ENCODE results near the gene FARSA. TPM values are rescaled to one million over a fixed set of nuclear protein-coding genes. Genes with fewer than 3 reads are reported as not detected.

Gene FARSA
- total RNA-seq, 2 donors from 2014 or later: 54.8 to 65.0 TPM

GRCh38 chr19:12940897-12941296, 7.4 kb upstream of the FARSA start:
- intact Hi-C loops (cut with DNase I): no loop called here
- no peak for TF ChIP-seq POLR2A (IDR thresholded peaks at IDR 0.05)
- TF ChIP-seq POLR2AphosphoS5 (IDR thresholded peaks at IDR 0.05): no peak
- TF ChIP-seq, protein P1, sequence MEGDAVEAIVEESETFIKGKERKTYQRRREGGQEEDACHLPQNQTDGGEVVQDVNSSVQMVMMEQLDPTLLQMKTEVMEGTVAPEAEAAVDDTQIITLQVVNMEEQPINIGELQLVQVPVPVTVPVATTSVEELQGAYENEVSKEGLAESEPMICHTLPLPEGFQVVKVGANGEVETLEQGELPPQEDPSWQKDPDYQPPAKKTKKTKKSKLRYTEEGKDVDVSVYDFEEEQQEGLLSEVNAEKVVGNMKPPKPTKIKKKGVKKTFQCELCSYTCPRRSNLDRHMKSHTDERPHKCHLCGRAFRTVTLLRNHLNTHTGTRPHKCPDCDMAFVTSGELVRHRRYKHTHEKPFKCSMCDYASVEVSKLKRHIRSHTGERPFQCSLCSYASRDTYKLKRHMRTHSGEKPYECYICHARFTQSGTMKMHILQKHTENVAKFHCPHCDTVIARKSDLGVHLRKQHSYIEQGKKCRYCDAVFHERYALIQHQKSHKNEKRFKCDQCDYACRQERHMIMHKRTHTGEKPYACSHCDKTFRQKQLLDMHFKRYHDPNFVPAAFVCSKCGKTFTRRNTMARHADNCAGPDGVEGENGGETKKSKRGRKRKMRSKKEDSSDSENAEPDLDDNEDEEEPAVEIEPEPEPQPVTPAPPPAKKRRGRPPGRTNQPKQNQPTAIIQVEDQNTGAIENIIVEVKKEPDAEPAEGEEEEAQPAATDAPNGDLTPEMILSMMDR (IDR thresholded peaks at IDR 0.05): no peak
- WGBS: 81% methylated on average over 2 of the region's 2 CpGs
- H3K27me3 ChIP-seq (replicated peaks; ENCODE audit: insufficient read depth): no peaks in the 10 kb centered on the region
- H3K4me1 ChIP-seq (replicated peaks): peaks cover 28% of the 10 kb centered on the region
- no peak for DNase-seq (ENCODE audit: low spot score)
- H3K4me3 ChIP-seq: peak overlapping the region in 1 of 2 donors; percentile 99
- H3K27ac ChIP-seq: no peak overlapping the region
- peaks cover 15 to 16% of the 10 kb centered on the region in 2 donors for H3K36me3 ChIP-seq
- no peaks in the 10 kb centered on the region for H3K9me3 ChIP-seq

DNA sequence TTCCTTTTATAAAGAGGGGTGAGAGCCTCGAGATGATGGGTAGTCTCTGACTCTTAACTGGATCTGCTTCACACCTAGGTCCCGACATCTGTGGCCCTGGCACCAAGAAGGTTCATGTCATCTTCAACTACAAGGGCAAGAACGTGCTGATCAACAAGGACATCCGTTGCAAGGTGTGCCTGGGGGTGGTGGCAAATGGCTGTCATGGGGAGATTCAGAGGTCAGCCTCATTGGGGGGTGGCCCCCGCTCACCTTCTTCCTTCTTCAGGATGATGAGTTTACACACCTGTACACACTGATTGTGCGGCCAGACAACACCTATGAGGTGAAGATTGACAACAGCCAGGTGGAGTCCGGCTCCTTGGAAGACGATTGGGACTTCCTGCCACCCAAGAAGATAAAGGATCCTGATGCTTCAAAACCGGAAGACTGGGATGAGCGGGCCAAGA, 6.5 kb upstream of the FARSA start:
- Histone ChIP-seq H3K9me3 (no peaks in the 10 kb centered on the region), H3K27me3 (replicated peaks; ENCODE audit: insufficient read depth) (no peaks in the 10 kb centered on the region), H3K4me3 (peak overlapping the region; percentile 99), H3K36me3 (peaks cover 15 to 16% of the 10 kb centered on the region in 2 donors), H3K4me1 (replicated peaks) (peaks cover 28% of the 10 kb centered on the region), H3K27ac (peak overlapping the region; percentile 13 to 90)
- no peak for DNase-seq (ENCODE audit: low spot score)
- TF ChIP-seq POLR2AphosphoS5 (IDR thresholded peaks at IDR 0.05) (no peak), POLR2A (IDR thresholded peaks at IDR 0.05) (no peak)
- TF ChIP-seq, protein P1 (IDR thresholded peaks at IDR 0.05): no peak
- intact Hi-C loops (cut with DNase I): loop anchor here (10.0 kb wide), 1 partner anchor 55 kb away; the partner anchor contains the start of genes DNASE2 and KLF1
- 48% methylated on average over 10 of the region's 10 CpGs for WGBS

DNA sequence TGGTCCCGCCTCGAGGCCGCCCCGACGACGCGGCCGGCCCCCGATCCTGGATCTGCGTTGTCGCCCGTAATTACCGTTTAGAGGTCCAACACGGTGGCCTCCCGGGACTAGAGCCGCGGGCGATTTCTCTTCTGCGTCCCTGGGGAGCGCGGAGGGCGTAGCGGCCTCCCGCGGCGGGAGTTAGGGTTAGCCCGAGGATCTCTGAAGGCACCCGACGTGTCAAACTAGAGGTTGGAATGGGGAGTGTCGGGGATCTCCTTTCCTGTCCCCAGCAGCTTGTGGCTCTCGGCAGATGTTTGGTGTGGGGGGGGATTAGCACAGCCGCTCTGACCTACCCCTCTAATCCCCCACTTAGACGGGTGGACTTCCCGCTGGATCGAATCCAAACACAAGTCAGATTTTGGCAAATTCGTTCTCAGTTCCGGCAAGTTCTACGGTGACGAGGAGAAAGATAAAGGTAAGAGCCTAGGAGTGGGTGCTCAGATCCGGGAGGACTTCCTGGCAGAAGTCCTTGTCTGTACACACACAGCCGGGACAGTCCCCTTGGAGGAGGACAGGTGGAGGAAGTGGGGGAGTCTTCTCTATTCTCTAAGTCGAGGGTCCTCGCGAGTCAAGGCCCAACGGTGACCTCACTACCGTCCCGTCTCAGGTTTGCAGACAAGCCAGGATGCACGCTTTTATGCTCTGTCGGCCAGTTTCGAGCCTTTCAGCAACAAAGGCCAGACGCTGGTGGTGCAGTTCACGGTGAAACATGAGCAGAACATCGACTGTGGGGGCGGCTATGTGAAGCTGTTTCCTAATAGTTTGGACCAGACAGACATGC, 5.5 kb upstream of the FARSA start:
- H3K4me3 ChIP-seq: peak overlapping the region; percentile 99
- no peak for DNase-seq (ENCODE audit: low spot score)
- H3K9me3 ChIP-seq: no peaks in the 10 kb centered on the region
- TF ChIP-seq, protein P1 (IDR thresholded peaks at IDR 0.05): no peak
- no peak for TF ChIP-seq POLR2AphosphoS5 (IDR thresholded peaks at IDR 0.05)
- TF ChIP-seq POLR2A (IDR thresholded peaks at IDR 0.05): no peak
- H3K27me3 ChIP-seq (replicated peaks; ENCODE audit: insufficient read depth): no peaks in the 10 kb centered on the region
- WGBS: under 1% methylated on average over 54 of the region's 54 CpGs
- H3K36me3 ChIP-seq: peaks cover 15 to 16% of the 10 kb centered on the region in 2 donors
- intact Hi-C loops (cut with DNase I): loop anchor here (10.0 kb wide), 1 partner anchor 54 kb away; the partner anchor contains the start of genes DNASE2 and KLF1
- peaks cover 28% of the 10 kb centered on the region for H3K4me1 ChIP-seq (replicated peaks)
- peak overlapping the region; percentile 88 to 90 for H3K27ac ChIP-seq

DNA sequence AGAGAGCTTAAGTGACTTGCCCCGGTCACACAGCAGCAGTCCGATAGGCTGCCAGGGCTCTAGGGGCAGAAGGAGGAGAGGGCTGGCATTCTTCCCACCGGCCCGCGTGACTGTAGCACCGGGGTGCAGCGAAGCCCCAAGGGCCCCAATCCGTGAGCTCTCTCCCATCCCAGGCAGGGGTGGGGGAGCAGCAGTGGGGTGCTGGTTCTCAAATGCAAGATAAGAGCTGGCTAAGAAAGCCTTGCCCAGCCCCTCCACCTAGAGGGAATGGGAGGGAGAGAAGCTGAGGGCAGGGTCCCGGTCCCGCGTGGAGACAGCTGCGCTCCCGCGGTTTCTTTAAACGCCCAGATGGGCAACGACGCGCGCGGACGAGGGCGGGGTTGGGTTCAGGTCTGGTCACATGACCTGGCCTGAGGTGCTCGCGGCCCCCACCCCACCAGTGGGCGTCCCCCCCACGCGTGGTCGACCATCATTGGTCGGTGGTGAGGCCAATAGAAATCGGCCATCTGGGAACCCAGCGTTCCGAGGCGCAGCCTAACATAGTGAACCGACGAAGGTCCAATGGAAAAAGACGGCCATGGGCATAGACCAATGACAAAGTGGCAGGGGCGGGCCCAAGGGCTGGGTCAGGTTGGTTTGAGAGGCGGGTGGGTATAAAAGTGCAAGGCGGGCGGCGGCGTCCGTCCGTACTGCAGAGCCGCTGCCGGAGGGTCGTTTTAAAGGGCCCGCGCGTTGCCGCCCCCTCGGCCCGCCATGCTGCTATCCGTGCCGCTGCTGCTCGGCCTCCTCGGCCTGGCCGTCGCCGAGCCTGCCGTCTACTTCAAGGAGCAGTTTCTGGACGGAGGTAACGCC, 4.6 kb upstream of the FARSA start, which contains the start of gene CALR:
Gene CALR (plus strand): TSS at position 683 of the 852 bp plus-strand sequence. CDS start 71 bp downstream, at position 754.
- no peaks in the 10 kb centered on the region for H3K27me3 ChIP-seq (replicated peaks; ENCODE audit: insufficient read depth)
- intact Hi-C loops (cut with DNase I): loop anchor here (10.0 kb wide), 1 partner anchor 53 kb away; the partner anchor contains the start of genes DNASE2 and KLF1
- 0% methylated on average over 57 of the region's 63 CpGs for WGBS
- H3K27ac ChIP-seq: peak within 1 kb of the TSS; percentile 88 to 90
- peak; percentile 100 for DNase-seq (ENCODE audit: low spot score)
- TF ChIP-seq POLR2AphosphoS5 (IDR thresholded peaks at IDR 0.05) (peak; percentile 100), POLR2A (IDR thresholded peaks at IDR 0.05) (peak; percentile 100)
- TF ChIP-seq, protein P1 (IDR thresholded peaks at IDR 0.05): peak in 2 of 4 experiments; percentile 21 to 45
- H3K4me3 ChIP-seq: peak within 1 kb of the TSS; percentile 99
- peaks cover 21% of the 10 kb centered on the region for H3K4me1 ChIP-seq (replicated peaks)
- H3K9me3 ChIP-seq: no peaks in the 10 kb centered on the region
- H3K36me3 ChIP-seq: peaks cover 9 to 16% of the 10 kb centered on the region in 2 donors

All from prostate gland (tissue), 2 donors.